ENCODE results near the gene ACTN3.

ACTN3 gene

GRCh38 chr11:66545701-66546367 is 869 bp upstream of the ACTN3 start, which contains the start of gene ZDHHC24:
TSS of gene ZDHHC24 (minus strand) at chr11:66546048. CDS start at chr11:66546003, 45 bp downstream.
- peak; percentile 99 for DNase-seq

- no peak for DNase-seq
Measured at GRCh38 chr11:66546966-66547661, 411 bp downstream of the ACTN3 start.

- no peak for DNase-seq
Measured at GRCh38 chr11:66547662-66548009, 933 bp downstream of the ACTN3 start.

- DNase-seq = peak; percentile 28
Measured at GRCh38 chr11:66548041-66548440, 1.3 kb downstream of the ACTN3 start.

- DNase-seq = no peak
Measured at GRCh38 chr11:66548774-66549630, 2.3 kb downstream of the ACTN3 start.

GRCh38 chr11:66549696-66550095 is 3.0 kb downstream of the ACTN3 start:
- no peak for DNase-seq

- no peak for DNase-seq
Measured at GRCh38 chr11:66550887-66551286, 4.2 kb downstream of the ACTN3 start.

GRCh38 chr11:66554602-66555001 is 7.9 kb downstream of the ACTN3 start:
- no peak for DNase-seq

- DNase-seq = no peak
Measured at GRCh38 chr11:66555416-66555815, 8.7 kb downstream of the ACTN3 start.

GRCh38 chr11:66556086-66556485 is 9.4 kb downstream of the ACTN3 start:
- peak; percentile 66 for DNase-seq

GRCh38 chr11:66557733-66558326 is 11.1 kb downstream of the ACTN3 start:
- no peak for DNase-seq

- DNase-seq = peak; percentile 53
Measured at GRCh38 chr11:66559142-66559865, 12.6 kb downstream of the ACTN3 start.

GRCh38 chr11:66559866-66560676 is 13.4 kb downstream of the ACTN3 start:
- no peak for DNase-seq

- peak; percentile 37 for DNase-seq
Measured at GRCh38 chr11:66561178-66561974, 14.7 kb downstream of the ACTN3 start.

- no peak for DNase-seq
Measured at GRCh38 chr11:66561975-66562248, 15.2 kb downstream of the ACTN3 start.

- DNase-seq = no peak
Measured at GRCh38 chr11:66562275-66562674, 15.6 kb downstream of the ACTN3 start.

- DNase-seq = no peak
Measured at GRCh38 chr11:66562907-66563583, 16.3 kb downstream of the ACTN3 start.

GRCh38 chr11:66563832-66564231 is 17.1 kb downstream of the ACTN3 start:
- DNase-seq = no peak

- no peak for DNase-seq
Measured at GRCh38 chr11:66564538-66564937, 17.8 kb downstream of the ACTN3 start.

GRCh38 chr11:66564984-66565383 is 18.3 kb downstream of the ACTN3 start:
- DNase-seq = no peak

Measured in NCI-H69 (cell line).